Transverse colon (tissue), 4 donors: ENCODE measurements around the gene TMEM43. TPM values are rescaled to one million over a fixed set of nuclear protein-coding genes. Genes with fewer than 3 reads are reported as not detected.
"Not testable (repeated sequence)": the region's sequence is repeated elsewhere in the genome, so short reads cannot be mapped to it uniquely, and the experiment has no call there.

Source experiments
- DNase-seq: peaks from one replicate; pipeline ENCODE4 v3.0.0-alpha.2; 2019
- H3K27ac ChIP-seq, 4 donors: fragments of 200-600 bp; sonication (generic); 2 replicates each; pipeline ENCODE4 v1.5.1; 2016 to 2018; ENCODE audit warnings: inconsistent platforms in 4 of 4
- H3K27me3 ChIP-seq: fragments of 200-600 bp; sonication (generic); 2 replicates; pipeline ENCODE4 v1.5.1; 2017; ENCODE audit warnings: inconsistent platforms
- H3K36me3 ChIP-seq, 4 donors: fragments of 200-600 bp; sonication (generic); 2 replicates each; pipeline ENCODE4 v1.5.1; 2017 to 2019; ENCODE audit warnings: inconsistent platforms in 4 of 4
- H3K4me1 ChIP-seq, 4 donors: fragments of 200-600 bp; sonication (generic); 2 replicates each; pipeline ENCODE4 v1.5.1; 2017 to 2020; ENCODE audit warnings: inconsistent platforms in 4 of 4
- H3K4me3 ChIP-seq, 4 donors: fragments of 200-600 bp; sonication (generic); 1 replicate in 1 of 4; 2 replicates in 3 of 4; pipeline versions ENCODE4 v1.5.1 to v1.6.1; 2017 to 2019; ENCODE audit warnings: inconsistent platforms in 4 of 4
- H3K9me3 ChIP-seq, 2 donors: fragments of 200-600 bp; sonication (generic); 2 replicates each; pipeline ENCODE4 v1.5.1; 2017 to 2019; ENCODE audit warnings: inconsistent platforms in 2 of 2
- EP300 ChIP-seq: sonication (generic); formaldehyde crosslinking; IDR thresholded peaks from one replicate; pipeline ENCODE4 v1.6.1; 2017; ENCODE audit warnings: antibody characterized with exemption, low read depth
- POLR2A ChIP-seq: fragments of 450-650 bp; IDR thresholded peaks from one replicate; pipeline ENCODE4 v1.6.1; 2016; ENCODE audit warnings: antibody characterized with exemption, mild to moderate bottlenecking, moderate library complexity
- POLR2AphosphoS5 ChIP-seq, 3 donors: sonication (generic); formaldehyde crosslinking; IDR thresholded peaks; one replicate each; pipeline ENCODE4 v1.6.1; 2016; ENCODE audit warnings: antibody characterized with exemption in 3 of 3
- WGBS, 2 donors: methylation state at CpG; one replicate each; pipeline ENCODE4 v1.1.5; 2018; ENCODE audit warnings: low coverage in 1 of 2; 5-methylcytosine and 5-hydroxymethylcytosine counted together
- in situ Hi-C, 4 donors: fragments of 200-750 bp; cut with MboI; loops; one replicate each; pipeline versions ENCODE4 v1.15.0 to v1.15.1; 2017; ENCODE audit warnings: low sequenced_read_pairs in 3 of 4, low pct_ligation_motif_present in 1 of 4, low pct_unique_long_range_greater_than_20kb in 1 of 4
- intact Hi-C: fragments of 100-400 bp; cut with DNase I; formaldehyde crosslinking; loops from one replicate; pipeline ENCODE4 v1.15.1; 2023; ENCODE audit warnings: low total_unique reads
- total RNA-seq, 4 donors: library from RNA; depleted of rRNA; stranded (reverse); fragments of >200 nt; gene quantifications; one replicate each; pipeline ENCODE4 v1.1.0, GENCODE V29; 2016
- TF ChIP-seq, protein P1 (sequence below), 5 experiments: fragments of 200-600 bp in 3 of 5; fragments of 450-650 bp in 2 of 5; sonication (generic) in 3 of 5; IDR thresholded peaks; 1 replicate in 2 of 5; 2 replicates in 3 of 5; pipeline ENCODE4 v1.5.1; 2016 to 2017; ENCODE audit warnings: antibody characterized with exemption in 5 of 5, inconsistent platforms in 3 of 5, mild to moderate bottlenecking in 2 of 5, moderate library complexity in 1 of 5

The TMEM43 gene, protein sequence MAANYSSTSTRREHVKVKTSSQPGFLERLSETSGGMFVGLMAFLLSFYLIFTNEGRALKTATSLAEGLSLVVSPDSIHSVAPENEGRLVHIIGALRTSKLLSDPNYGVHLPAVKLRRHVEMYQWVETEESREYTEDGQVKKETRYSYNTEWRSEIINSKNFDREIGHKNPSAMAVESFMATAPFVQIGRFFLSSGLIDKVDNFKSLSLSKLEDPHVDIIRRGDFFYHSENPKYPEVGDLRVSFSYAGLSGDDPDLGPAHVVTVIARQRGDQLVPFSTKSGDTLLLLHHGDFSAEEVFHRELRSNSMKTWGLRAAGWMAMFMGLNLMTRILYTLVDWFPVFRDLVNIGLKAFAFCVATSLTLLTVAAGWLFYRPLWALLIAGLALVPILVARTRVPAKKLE
- total RNA-seq: 100 to 1,000 TPM in 1 of 4 donors, 10 to 100 TPM in 3; 30.8 to 128 (median 48.5) TPM

GRCh38 chr3:14124615-14125192 lies at the start of gene TMEM43, which contains the start of gene CHCHD4:
Gene TMEM43 (plus strand): TSS chr3:14125052. CDS start chr3:14125194, 142 bp downstream.
Gene CHCHD4 (minus strand): TSS chr3:14124870. CDS start chr3:14124676, 194 bp downstream.
- peak; percentile 99 for DNase-seq
- WGBS, 2 donors: 1% methylated on average over 28 of the region's 55 CpGs; no CpG with 5 or more reads in 1 of the 2 donors
- TF ChIP-seq POLR2AphosphoS5 (IDR thresholded peaks at IDR 0.05): peak; percentile 86 to 92 (median 89)
- TF ChIP-seq POLR2A: peak; percentile 84
- TF ChIP-seq, protein P1, sequence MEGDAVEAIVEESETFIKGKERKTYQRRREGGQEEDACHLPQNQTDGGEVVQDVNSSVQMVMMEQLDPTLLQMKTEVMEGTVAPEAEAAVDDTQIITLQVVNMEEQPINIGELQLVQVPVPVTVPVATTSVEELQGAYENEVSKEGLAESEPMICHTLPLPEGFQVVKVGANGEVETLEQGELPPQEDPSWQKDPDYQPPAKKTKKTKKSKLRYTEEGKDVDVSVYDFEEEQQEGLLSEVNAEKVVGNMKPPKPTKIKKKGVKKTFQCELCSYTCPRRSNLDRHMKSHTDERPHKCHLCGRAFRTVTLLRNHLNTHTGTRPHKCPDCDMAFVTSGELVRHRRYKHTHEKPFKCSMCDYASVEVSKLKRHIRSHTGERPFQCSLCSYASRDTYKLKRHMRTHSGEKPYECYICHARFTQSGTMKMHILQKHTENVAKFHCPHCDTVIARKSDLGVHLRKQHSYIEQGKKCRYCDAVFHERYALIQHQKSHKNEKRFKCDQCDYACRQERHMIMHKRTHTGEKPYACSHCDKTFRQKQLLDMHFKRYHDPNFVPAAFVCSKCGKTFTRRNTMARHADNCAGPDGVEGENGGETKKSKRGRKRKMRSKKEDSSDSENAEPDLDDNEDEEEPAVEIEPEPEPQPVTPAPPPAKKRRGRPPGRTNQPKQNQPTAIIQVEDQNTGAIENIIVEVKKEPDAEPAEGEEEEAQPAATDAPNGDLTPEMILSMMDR (IDR thresholded peaks at IDR 0.05): peak in 1 of 5 experiments; percentile 20
- no peak for TF ChIP-seq EP300
- H3K4me3 ChIP-seq: peak within 1 kb of the TSS; percentile 60 to 88 (median 78)
- in situ Hi-C loops (loop anchor here in 2 of 4 donors (10.0 kb wide), 2 partner anchors 50 to 230 kb away; partner anchors contain the start of genes LSM3 (in 1 of the 2) and XPC (in 1 of the 2)), intact Hi-C loops (loop anchor here (5.0 kb wide), 1 partner anchor 48 kb away; no protein-coding TSS in a partner anchor)
- peaks cover 16 to 33% (median 29%) of the 10 kb centered on the region in 4 donors for H3K4me1 ChIP-seq
- H3K36me3 ChIP-seq: peaks cover 0 to 5% (median 2%) of the 10 kb centered on the region in 4 donors
- no peaks in the 10 kb centered on the region for H3K9me3 ChIP-seq
- no peaks in the 10 kb centered on the region for H3K27me3 ChIP-seq
- H3K27ac ChIP-seq: peak within 1 kb of the TSS; percentile 90 to 97 (median 96)

DNA sequence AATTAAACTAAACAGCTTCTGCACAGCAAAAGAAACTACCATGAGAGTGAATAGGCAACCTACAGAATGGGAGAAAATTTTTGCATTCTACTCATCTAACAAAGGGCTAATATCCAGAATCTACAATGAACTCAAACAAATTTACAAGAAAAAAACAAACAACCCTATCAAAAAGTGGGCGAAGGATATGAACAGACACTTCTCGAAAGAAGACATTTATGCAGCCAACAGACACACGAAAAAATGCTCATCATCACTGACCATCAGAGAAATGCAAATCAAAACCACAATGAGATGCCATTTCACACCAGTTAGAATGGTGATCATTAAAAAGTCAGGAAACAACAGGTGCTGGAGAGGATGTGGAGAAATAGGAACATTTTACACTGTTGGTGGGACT lies 49.6 kb upstream of the TMEM43 start:
- in situ Hi-C loops, intact Hi-C loops, H3K27me3 ChIP-seq, DNase-seq, H3K4me3 ChIP-seq, H3K9me3 ChIP-seq, H3K4me1 ChIP-seq, H3K36me3 ChIP-seq, H3K27ac ChIP-seq: not testable (repeated sequence)
- WGBS, 2 donors: 50 to 79% methylated on average over 1 to 3 of the region's 3 CpGs

- 85 to 100% methylated on average over 1 of the region's 1 CpG for WGBS, 2 donors
- Histone ChIP-seq H3K27ac (no peak overlapping the region), H3K4me1 (no peaks in the 10 kb centered on the region), H3K27me3 (no peaks in the 10 kb centered on the region), H3K4me3 (no peak overlapping the region), H3K9me3 (no peaks in the 10 kb centered on the region), H3K36me3 (no peaks in the 10 kb centered on the region)
- DNase-seq: no peak
- TF ChIP-seq POLR2A (no peak), EP300 (no peak), POLR2AphosphoS5 (IDR thresholded peaks at IDR 0.05) (no peak)
- TF ChIP-seq, protein P1 (IDR thresholded peaks at IDR 0.05): no peak
- in situ Hi-C loops: no loop called here
- intact Hi-C loops: no loop called here
Observed at GRCh38 chr3:14077310-14077709, 47.5 kb upstream of the TMEM43 start.

DNA sequence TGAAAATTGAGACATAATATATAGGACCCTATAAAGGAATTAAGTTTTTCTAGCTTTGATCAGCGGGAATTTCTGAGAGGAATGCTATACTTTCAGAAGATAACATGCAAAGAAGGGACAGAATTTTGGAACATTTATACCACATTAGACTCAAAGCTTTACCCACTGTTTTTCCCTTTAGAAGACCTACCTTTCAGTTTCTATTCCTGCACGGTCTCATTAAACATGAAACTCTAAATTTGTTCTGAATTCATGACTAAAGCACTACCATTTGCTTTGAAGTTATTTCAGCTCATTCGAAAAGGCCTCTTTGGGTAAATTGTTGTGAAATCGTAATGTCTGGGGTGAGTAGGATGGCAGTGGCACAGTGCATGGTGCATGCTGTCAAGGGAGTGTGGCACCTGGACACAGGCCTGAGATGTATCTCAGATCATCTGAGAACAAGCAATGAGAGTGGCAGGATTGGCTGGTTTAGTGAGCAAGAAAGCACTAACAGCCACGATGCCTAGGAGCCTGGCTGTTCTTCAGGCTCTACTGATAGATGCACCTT lies 42.7 kb upstream of the TMEM43 start:
- in situ Hi-C loops: no loop called here

GRCh38 chr3:14087461-14087860 lies 37.4 kb upstream of the TMEM43 start:
- intact Hi-C loops, H3K9me3 ChIP-seq, DNase-seq, H3K4me3 ChIP-seq, in situ Hi-C loops, H3K4me1 ChIP-seq, H3K27ac ChIP-seq, H3K36me3 ChIP-seq, H3K27me3 ChIP-seq: not testable (repeated sequence)
- 88 to 89% methylated on average over 5 of the region's 5 CpGs for WGBS, 2 donors

More for the DNA sequence above, 42.7 kb upstream of the TMEM43 start:
- H3K4me1 ChIP-seq: no peaks in the 10 kb centered on the region
- no peaks in the 10 kb centered on the region for H3K9me3 ChIP-seq
- intact Hi-C loops: no loop called here
- H3K36me3 ChIP-seq: no peaks in the 10 kb centered on the region
- H3K27me3 ChIP-seq: no peaks in the 10 kb centered on the region
- 68 to 74% methylated on average over 2 to 5 of the region's 5 CpGs for WGBS, 2 donors
- TF ChIP-seq, protein P1 (IDR thresholded peaks at IDR 0.05): no peak
- TF ChIP-seq POLR2A (no peak), POLR2AphosphoS5 (IDR thresholded peaks at IDR 0.05) (no peak), EP300 (no peak)
- H3K27ac ChIP-seq: no peak overlapping the region
- H3K4me3 ChIP-seq: no peak overlapping the region
- DNase-seq: no peak

- H3K27ac ChIP-seq, in situ Hi-C loops, H3K36me3 ChIP-seq, intact Hi-C loops, DNase-seq, H3K27me3 ChIP-seq, H3K9me3 ChIP-seq, H3K4me1 ChIP-seq, H3K4me3 ChIP-seq: not testable (repeated sequence)
- WGBS, 2 donors: 93 to 95% methylated on average over 2 of the region's 5 CpGs
Observed at GRCh38 chr3:14091959-14092358, 32.9 kb upstream of the TMEM43 start.
